DMS53 treated with DMSO at 0.1 percent for 48 hours (cell line): ENCODE measurements around the gene OAF.
"Not testable (repeated sequence)": the region's sequence is repeated elsewhere in the genome, so short reads cannot be mapped to it uniquely, and the experiment has no call there.

Experiments used
- DNase-seq: peaks from one replicate; lab custom pipeline; 2025; ENCODE audit not compliant: unreplicated experiment; lab: John Stamatoyannopoulos, UW

The OAF gene

GRCh38 chr11:120268686-120269085 lies 57.9 kb downstream of the OAF start:
- DNase-seq = no peak

- DNase-seq = no peak
Observed at GRCh38 chr11:120270386-120270785, 59.6 kb downstream of the OAF start.

GRCh38 chr11:120271672-120272071 lies 60.8 kb downstream of the OAF start:
- DNase-seq = no peak

- no peak for DNase-seq
Observed at GRCh38 chr11:120272303-120272702, 61.5 kb downstream of the OAF start.

GRCh38 chr11:120273432-120273831 lies 62.6 kb downstream of the OAF start:
- no peak for DNase-seq

GRCh38 chr11:120273956-120274355 lies 63.1 kb downstream of the OAF start:
- DNase-seq = not testable (repeated sequence)

- DNase-seq = no peak
Observed at GRCh38 chr11:120279502-120279901, 68.7 kb downstream of the OAF start.
